HCT116 (cell line): ENCODE data around the gene FCN1. TPM values are rescaled to one million over a fixed set of nuclear protein-coding genes. Genes with fewer than 3 reads are reported as not detected.

ENCODE experiments used
- ATAC-seq: fragments of 200-7000 bp; cut with Tn5 transposase; 2 replicates; pipeline ENCODE4 v1.9.1; 2020; ENCODE audit warnings: mild to moderate bottlenecking, moderate library complexity
- Bru-seq: library from RNA; stranded (reverse); fragments of 400-500 nt; gene quantifications from one replicate; lab custom pipeline; 2021; lab: Mats Ljungman, UMichigan
- BruChase-seq, 2 experiments: library from RNA; stranded (reverse); fragments of 400-500 nt; gene quantifications; one replicate each; lab custom pipeline; 2021; lab: Mats Ljungman, UMichigan
- BruUV-seq: library from RNA; stranded (reverse); fragments of 400-500 nt; replicated peaks from 2 replicates; lab custom pipeline; 2021; lab: Mats Ljungman, UMichigan
- CTCF ChIA-PET: fragments of 300-600 bp; sonication (Branson Sonifier 250); formaldehyde crosslinking; loops from one replicate; lab custom pipeline; 2021; ENCODE audit warnings: antibody characterized with exemption; lab: Charles Lee
- POLR2A ChIA-PET: fragments of 300-600, 350-600 bp; sonication (Branson Sonifier 250); formaldehyde crosslinking; loops from one replicate; lab custom pipeline; 2021; ENCODE audit warnings: antibody characterized with exemption; lab: Charles Lee
- RAD21 ChIA-PET, 2 experiments: fragments of 300-600 bp; sonication (Branson Sonifier 250); formaldehyde crosslinking; loops; one replicate each; lab custom pipeline; 2023; ENCODE audit warnings: low total read pairs in 2 of 2; ENCODE audit not compliant: uncharacterized antibody in 2 of 2, unreplicated experiment in 2 of 2, low non-redundant PET in 1 of 2; lab: Charles Lee
- DNase-seq: peaks from one replicate; pipeline ENCODE4 v3.0.0-alpha.2; 2010; ENCODE audit warnings: low read depth, low spot score
- H2AFZ ChIP-seq: fragments of 200-600 bp; shearing (Covaris generic), sonication (generic); 2 replicates; pipeline ENCODE4 v1.6.1; 2017; ENCODE audit warnings: low read depth, mixed run types, mixed read lengths, antibody characterized with exemption, low read length; ENCODE audit not compliant: poor library complexity, severe bottlenecking
- H3K27ac ChIP-seq: 2 replicates; pipeline ENCODE4 v1.5.1; 2012; ENCODE audit warnings: low read depth, low read length
- H3K27me3 ChIP-seq: fragments of 200-600 bp; sonication (generic); 2 replicates; pipeline ENCODE4 v1.6.1; 2016; ENCODE audit warnings: mixed run types, low read length, mixed read lengths; ENCODE audit not compliant: insufficient read depth
- H3K36me3 ChIP-seq, 2 experiments: fragments of 200-500 bp in 1 of 2; fragments of 200-600 bp in 1 of 2; sonication (Bioruptor generic) in 1 of 2; sonication (generic) in 1 of 2; 2 replicates each; pipeline versions ENCODE4 v1.5.1 to v1.6.1; 2014 to 2016; ENCODE audit warnings: low read length in 2 of 2, inconsistent platforms in 1 of 2, mixed read lengths in 1 of 2, mixed run types in 1 of 2; ENCODE audit not compliant: insufficient read depth in 2 of 2, control insufficient read depth in 1 of 2
- H3K4me1 ChIP-seq, 2 experiments: fragments of 200-600 bp in 1 of 2; sonication (generic) in 1 of 2; 2 replicates each; pipeline versions ENCODE4 v1.5.1 to v1.6.1; 2012 to 2017; ENCODE audit warnings: low read length in 2 of 2, inconsistent platforms in 1 of 2, mild to moderate bottlenecking in 1 of 2, mixed read lengths in 1 of 2, mixed run types in 1 of 2, moderate library complexity in 1 of 2; ENCODE audit not compliant: insufficient read depth in 2 of 2, control insufficient read depth in 1 of 2
- H3K4me2 ChIP-seq: fragments of 200-600 bp; sonication (generic); 2 replicates; pipeline ENCODE4 v1.6.1; 2017; ENCODE audit warnings: mixed run types, low read length, mixed read lengths
- H3K4me3 ChIP-seq, 2 experiments: fragments of 200-600 bp in 1 of 2; sonication (generic) in 1 of 2; replicated peaks in 1 of 2; 2 replicates each; pipeline ENCODE4 v1.5.1; 2011 to 2016; ENCODE audit warnings: low read length in 2 of 2, control low read depth in 1 of 2, low read depth in 1 of 2, mild to moderate bottlenecking in 1 of 2, mixed read lengths in 1 of 2, mixed run types in 1 of 2
- H3K79me2 ChIP-seq: fragments of 200-600 bp; sonication (generic); 2 replicates; pipeline ENCODE4 v1.6.1; 2017; ENCODE audit warnings: mild to moderate bottlenecking, mixed run types, low read length, moderate library complexity, mixed read lengths; ENCODE audit not compliant: insufficient read depth
- H3K9ac ChIP-seq: fragments of 200-600 bp; sonication (generic); 2 replicates; pipeline ENCODE4 v1.6.1; 2016; ENCODE audit warnings: low read length, mixed read lengths
- H3K9me2 ChIP-seq: fragments of 200-600 bp; sonication (generic), shearing (Covaris generic); 2 replicates; pipeline ENCODE4 v1.6.1; 2017; ENCODE audit warnings: mixed run types, mild to moderate bottlenecking, moderate library complexity; ENCODE audit not compliant: insufficient read depth
- H3K9me3 ChIP-seq, 2 experiments: fragments of 200-500 bp in 1 of 2; fragments of 200-600 bp in 1 of 2; sonication (Bioruptor generic) in 1 of 2; sonication (generic) in 1 of 2; 2 replicates each; pipeline ENCODE4 v1.6.1; 2014 to 2017; ENCODE audit warnings: low read length in 2 of 2, mixed read lengths in 2 of 2, inconsistent platforms in 1 of 2, low read depth in 1 of 2, mild to moderate bottlenecking in 1 of 2, mixed run types in 1 of 2, moderate library complexity in 1 of 2; ENCODE audit not compliant: control insufficient read depth in 1 of 2, insufficient read depth in 1 of 2
- H4K20me1 ChIP-seq: fragments of 200-600 bp; sonication (generic), shearing (Covaris generic); 2 replicates; pipeline ENCODE4 v1.6.1; 2017; ENCODE audit warnings: mixed run types, mild to moderate bottlenecking, moderate library complexity; ENCODE audit not compliant: insufficient read depth
- ATF3 ChIP-seq: IDR thresholded peaks from 2 replicates; pipeline ENCODE4 v1.6.1; 2012
- CBX3 ChIP-seq: IDR thresholded peaks from 2 replicates; pipeline ENCODE4 v1.6.1; 2012; ENCODE audit warnings: low read depth
- CEBPB ChIP-seq: IDR thresholded peaks from 2 replicates; pipeline ENCODE4 v1.6.1; 2012; ENCODE audit warnings: low read depth
- CTCF ChIP-seq, 3 experiments: fragments of 200-600 bp in 1 of 3; sonication (generic) in 1 of 3; IDR thresholded peaks in 2 of 3; conservative IDR thresholded peaks in 1 of 3; 2 replicates each; pipeline ENCODE4 v1.5.1; 2012 to 2017; ENCODE audit warnings: low read depth in 2 of 3, low read length in 2 of 3, antibody characterized with exemption in 1 of 3, borderline replicate concordance in 1 of 3, control low read depth in 1 of 3, mild to moderate bottlenecking in 1 of 3, mixed read lengths in 1 of 3, mixed run types in 1 of 3, moderate library complexity in 1 of 3; ENCODE audit not compliant: insufficient read depth in 1 of 3
- EGR1 ChIP-seq: IDR thresholded peaks from 2 replicates; pipeline ENCODE4 v1.6.1; 2012; ENCODE audit warnings: low read depth
- ELF1 ChIP-seq: IDR thresholded peaks from 2 replicates; pipeline ENCODE4 v1.6.1; 2012; ENCODE audit warnings: low read depth, borderline replicate concordance
- EZH2 ChIP-seq: fragments of 200-600 bp; sonication (generic); IDR thresholded peaks from 2 replicates; pipeline ENCODE4 v1.6.1; 2017; ENCODE audit warnings: antibody characterized with exemption, mixed run types
- EZH2phosphoT487 ChIP-seq: fragments of 200-600 bp; IDR thresholded peaks from 2 replicates; pipeline ENCODE4 v1.6.1; 2018; ENCODE audit warnings: antibody characterized with exemption, borderline replicate concordance
- JUND ChIP-seq: IDR thresholded peaks from 2 replicates; pipeline ENCODE4 v1.6.1; 2012
- MAX ChIP-seq: IDR thresholded peaks from 2 replicates; pipeline ENCODE4 v1.6.1; 2012
- POLR2A ChIP-seq: IDR thresholded peaks from 2 replicates; pipeline ENCODE4 v1.7.0; 2011; ENCODE audit warnings: borderline replicate concordance; ENCODE audit not compliant: insufficient read depth, insufficient read length; ENCODE audit errors: extremely low read depth
- SRF ChIP-seq: IDR thresholded peaks from 2 replicates; pipeline ENCODE4 v1.6.1; 2012; ENCODE audit warnings: low read depth
- TCF7L2 ChIP-seq: IDR thresholded peaks from 2 replicates; pipeline ENCODE4 v1.7.0; 2011; ENCODE audit warnings: borderline replicate concordance, inconsistent platforms; ENCODE audit not compliant: insufficient read depth, insufficient read length; ENCODE audit errors: extremely low read depth
- YY1 ChIP-seq: IDR thresholded peaks from 2 replicates; pipeline ENCODE4 v1.6.1; 2011; ENCODE audit warnings: low read length, low read depth, moderate library complexity, mild to moderate bottlenecking; ENCODE audit not compliant: insufficient replicate concordance; ENCODE audit errors: extremely low read depth
- ZFX ChIP-seq: fragments of 450-650 bp; IDR thresholded peaks from 2 replicates; pipeline ENCODE4 v1.6.1; 2017
- intact Hi-C: fragments of 100-400 bp; cut with micrococcal nuclease; formaldehyde crosslinking; loops from 2 replicates; pipeline ENCODE4 v1.10.0; 2022
- long read RNA-seq: library from polyadenylated mRNA; unstranded; transcript quantifications from one replicate; pipeline ENCODE4 v2.0.0, GENCODE V29; 2021; ENCODE audit not compliant: unreplicated experiment
- polyA plus RNA-seq: library from polyadenylated mRNA; unstranded; fragments of >200 nt; gene quantifications from 2 replicates; pipeline ENCODE4 v1.2.1, GENCODE V29; 2012; ENCODE audit warnings: missing spikeins
- total RNA-seq: library from RNA; stranded (reverse); gene quantifications from one replicate; pipeline ENCODE4 v1.2.1, GENCODE V29; 2021; ENCODE audit not compliant: unreplicated experiment

The FCN1 gene
- total RNA-seq (not detected), Bru-seq, nascent RNA (not detected), BruChase-seq, experiment 1, labeled RNA remaining after a 6-hour chase (not detected), BruChase-seq, experiment 2, labeled RNA remaining after a 2-hour chase (not detected)
- not detected in 2 replicates for polyA plus RNA-seq
- long read RNA-seq: 0 reads

- H3K9me2 ChIP-seq: no peaks in the 10 kb centered on the region
- no peaks in the 10 kb centered on the region for H3K4me1 ChIP-seq
- ChIA-PET POLR2A (interaction anchor here (1.2 kb wide), 1 partner anchor 21 kb away, joined by 3 read pairs; no protein-coding TSS in a partner anchor), CTCF (no interaction called here), RAD21 (no interaction called here)
- ATAC-seq (no peak), DNase-seq (no peak)
- TF ChIP-seq ATF3 (no peak), CEBPB (no peak), SRF (no peak), EGR1 (no peak), JUND (no peak)
- H3K9me3 ChIP-seq: peaks cover 0 to 5% of the 10 kb centered on the region in 2 experiments; a peak in 1 of 4 replicates
- no peak within 1 kb of the TSS for H3K4me3 ChIP-seq
- no peak within 1 kb of the TSS for H3K27ac ChIP-seq
- no peak within 1 kb of the TSS for H3K4me2 ChIP-seq
- H3K9ac ChIP-seq: no peak within 1 kb of the TSS
- intact Hi-C loops: no loop called here
- H3K27me3 ChIP-seq: peaks cover 23% of the 10 kb centered on the region; the same call in 1 of the 2 replicates
- no TSS peak for BruUV-seq
- H3K79me2 ChIP-seq: no peaks in the 10 kb centered on the region
- no peaks in the 10 kb centered on the region for H4K20me1 ChIP-seq
- no peak within 1 kb of the TSS for H2AFZ ChIP-seq
- no peaks in the 10 kb centered on the region for H3K36me3 ChIP-seq
These were observed at the start of gene FCN1 for GRCh38 chr9:134917431-134918373. FCN1 (minus strand) TSS chr9:134917912; CDS start chr9:134917871, 41 bp downstream.

GRCh38 chr9:134966697-134967546, 49.2 kb upstream of the FCN1 start:
- intact Hi-C loops: no loop called here
- Histone ChIP-seq H3K9me3 (no peaks in the 10 kb centered on the region), H4K20me1 (no peaks in the 10 kb centered on the region), H3K36me3 (no peaks in the 10 kb centered on the region), H3K4me3 (no peak overlapping the region), H3K9me2 (no peaks in the 10 kb centered on the region), H3K4me1 (peaks cover 5 to 10% of the 10 kb centered on the region in 2 experiments), H3K79me2 (no peaks in the 10 kb centered on the region), H3K9ac (no peak overlapping the region), H2AFZ (no peak overlapping the region), H3K27me3 (peaks cover 30% of the 10 kb centered on the region), H3K27ac (no peak overlapping the region), H3K4me2 (no peak overlapping the region)
- ChIA-PET RAD21 (no interaction called here), CTCF (no interaction called here), POLR2A (no interaction called here)
- BruUV-seq: no TSS peak
- ATAC-seq (no peak), DNase-seq (no peak)
- TF ChIP-seq EZH2: no peak
- TF ChIP-seq JUND: no peak
- no peak for TF ChIP-seq CTCF (IDR thresholded peaks at IDR 0.05 in 2 of 3, conservative IDR thresholded peaks at IDR 0.05 in 1 of 3; ENCODE audit: borderline replicate concordance in 1 of 3, insufficient read depth in 1 of 3, low read depth in 2 of 3, low read length in 2 of 3)
- no peak for TF ChIP-seq POLR2A
- TF ChIP-seq TCF7L2: no peak
- TF ChIP-seq YY1: no peak
- TF ChIP-seq EZH2phosphoT487: no peak
- TF ChIP-seq CEBPB: no peak
- no peak for TF ChIP-seq CBX3
- TF ChIP-seq MAX: no peak
- no peak for TF ChIP-seq ZFX
- TF ChIP-seq ELF1: no peak
